Renal cortex interstitium (tissue), 11 donors: Measurements from ENCODE around the gene ITGB1. TPM values are rescaled to one million over a fixed set of nuclear protein-coding genes. Genes with fewer than 3 reads are reported as not detected.
"Not testable (repeated sequence)": the region's sequence is repeated elsewhere in the genome, so short reads cannot be mapped to it uniquely, and the experiment has no call there.

ENCODE experiments used
- DNase-seq, 11 donors: peaks; one replicate each; pipeline ENCODE4 v3.0.0-alpha.2; 2013; ENCODE audit warnings: low read depth in 9 of 11, low spot score in 4 of 11; ENCODE audit errors: extremely low read depth in 1 of 11
- polyA plus RNA-seq, 3 donors: library from polyadenylated mRNA; unstranded; fragments of 120-200 nt; gene quantifications; one replicate each; pipeline ENCODE4 v1.2.1, GENCODE V29; 2013; ENCODE audit not compliant: insufficient read length in 3 of 3

Gene ITGB1
- polyA plus RNA-seq, 3 donors, result 505 to 637 (median 574) TPM

DNA sequence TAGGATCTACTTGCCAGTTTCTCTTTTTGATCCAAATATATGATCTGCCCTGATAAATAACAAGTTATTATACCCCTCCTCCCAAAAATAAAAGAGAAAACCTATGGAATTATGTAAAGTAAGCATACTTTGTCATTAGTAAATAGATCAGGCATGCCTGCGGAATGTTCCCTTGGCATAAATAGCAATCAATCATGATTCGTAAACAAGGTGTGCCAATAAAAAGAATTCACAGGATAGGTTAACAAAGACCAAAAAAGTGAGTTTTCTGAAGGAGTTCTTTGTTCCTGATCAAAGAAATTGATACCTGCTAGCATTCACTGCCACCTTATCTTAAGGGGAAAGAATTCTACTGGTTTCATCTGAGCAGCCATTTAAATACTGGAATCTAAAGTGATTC lies 11.9 kb downstream of the ITGB1 start:
- DNase-seq, result no peak

- DNase-seq, result no peak
These were observed 14.0 kb downstream of the ITGB1 start for GRCh38 chr10:32943854-32944661.

GRCh38 chr10:32943395-32943794 lies 14.6 kb downstream of the ITGB1 start:
- no peak for DNase-seq

DNA sequence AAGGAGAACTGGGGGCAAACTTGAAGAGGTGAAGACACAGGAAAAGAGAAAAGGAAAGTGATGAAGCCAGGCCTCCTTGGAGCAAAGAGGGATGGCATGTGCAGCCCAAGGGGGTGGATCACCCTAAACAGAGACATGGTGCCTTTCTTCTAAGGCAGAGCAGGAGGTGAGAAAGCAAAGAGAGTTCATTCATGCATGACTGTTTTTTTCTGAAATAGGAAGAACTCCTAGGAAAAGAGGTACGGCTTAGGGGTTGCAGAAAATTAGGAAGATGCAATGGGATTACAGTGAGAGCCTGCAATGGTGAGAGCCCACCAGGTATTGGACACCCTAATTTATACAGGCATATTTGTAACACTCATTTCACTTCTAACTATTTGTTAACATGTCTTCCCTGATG lies 15.9 kb downstream of the ITGB1 start:
- no peak for DNase-seq

DNA sequence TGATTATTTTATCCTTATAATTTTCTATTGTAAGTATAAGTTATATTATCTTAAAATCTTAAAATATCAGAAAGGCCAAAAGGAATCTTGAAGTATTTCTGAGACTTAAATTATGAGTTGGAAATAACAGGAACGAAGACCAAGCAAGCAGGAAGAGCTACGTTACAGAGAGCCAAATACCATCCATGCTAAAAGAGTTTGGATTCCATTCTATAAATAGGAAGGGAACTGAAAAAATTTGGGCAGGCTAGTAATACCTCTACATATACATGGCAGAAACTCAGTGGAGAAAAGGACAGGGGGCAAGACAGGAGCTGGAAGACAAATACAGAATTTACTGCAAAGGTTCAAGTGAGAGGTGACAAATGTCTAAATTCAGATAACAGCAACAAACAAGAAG lies 16.7 kb downstream of the ITGB1 start:
- no peak for DNase-seq

GRCh38 chr10:32940321-32941301 lies 17.4 kb downstream of the ITGB1 start:
- DNase-seq, result no peak

- no peak for DNase-seq
These were observed 18.5 kb downstream of the ITGB1 start for GRCh38 chr10:32939296-32940111.

GRCh38 chr10:32938554-32939061 lies 19.4 kb downstream of the ITGB1 start:
- no peak for DNase-seq

DNA sequence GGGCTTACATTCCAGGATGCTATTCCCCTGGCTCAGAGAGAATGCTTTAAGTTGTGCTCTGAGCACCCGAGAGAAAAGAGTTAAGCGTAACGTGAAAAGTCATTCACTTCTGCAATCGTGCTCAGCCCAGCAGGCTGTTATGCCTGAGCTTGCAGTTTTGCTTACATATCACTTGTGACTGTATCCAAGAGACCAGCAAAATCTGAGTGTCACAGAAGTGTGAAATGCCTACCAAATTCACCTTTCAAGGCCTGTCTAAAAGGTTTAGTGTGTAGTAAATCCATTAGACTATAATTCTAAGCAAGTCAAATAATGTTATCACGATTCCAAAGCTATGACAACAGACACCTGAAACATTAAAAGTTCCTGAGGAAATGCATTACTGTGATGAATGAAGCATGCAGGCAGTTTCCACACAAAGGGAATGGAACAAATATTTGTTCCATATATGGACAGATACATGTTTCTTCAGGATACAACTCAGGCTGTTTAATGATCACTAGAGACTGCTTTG lies 20.1 kb downstream of the ITGB1 start:
- no peak for DNase-seq

GRCh38 chr10:32932225-32932729 lies 25.8 kb downstream of the ITGB1 start:
- no peak for DNase-seq

DNA sequence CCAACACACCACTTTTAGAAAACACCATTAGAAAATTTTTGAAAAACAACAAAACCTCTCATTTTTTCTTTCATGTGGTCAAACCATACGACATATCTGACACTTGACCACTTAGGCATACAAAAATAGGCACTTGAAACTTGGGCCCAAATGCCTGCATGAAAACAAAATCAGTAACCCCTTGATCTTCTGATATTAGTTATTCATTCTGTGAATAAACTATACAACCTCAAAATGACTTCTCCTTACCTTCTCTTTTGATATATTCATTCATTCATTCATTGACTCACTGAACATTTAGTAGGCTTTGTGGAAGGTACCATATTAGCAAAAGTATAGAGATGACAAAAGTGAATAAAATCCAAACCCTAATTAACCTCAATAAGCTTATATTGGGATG lies 26.4 kb downstream of the ITGB1 start:
- no peak for DNase-seq

DNA sequence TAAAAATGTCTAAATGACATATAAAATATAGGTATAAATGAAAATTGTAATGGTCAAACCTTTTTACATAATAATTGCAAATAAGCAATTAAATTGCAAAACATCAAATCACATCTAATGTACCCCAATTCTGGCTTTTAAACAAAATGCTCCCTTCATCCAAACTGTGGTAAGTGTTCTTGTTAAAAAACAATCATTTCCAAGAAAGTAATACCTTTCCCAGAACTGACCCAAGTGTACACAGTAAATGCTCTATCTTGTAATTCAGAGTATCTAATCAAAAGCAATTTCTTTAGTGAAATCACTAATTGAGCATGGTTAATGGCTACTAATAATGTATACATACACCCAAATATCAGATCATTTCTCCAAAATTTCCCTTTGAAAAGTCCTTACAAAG lies 28.0 kb downstream of the ITGB1 start:
- no peak for DNase-seq

DNA sequence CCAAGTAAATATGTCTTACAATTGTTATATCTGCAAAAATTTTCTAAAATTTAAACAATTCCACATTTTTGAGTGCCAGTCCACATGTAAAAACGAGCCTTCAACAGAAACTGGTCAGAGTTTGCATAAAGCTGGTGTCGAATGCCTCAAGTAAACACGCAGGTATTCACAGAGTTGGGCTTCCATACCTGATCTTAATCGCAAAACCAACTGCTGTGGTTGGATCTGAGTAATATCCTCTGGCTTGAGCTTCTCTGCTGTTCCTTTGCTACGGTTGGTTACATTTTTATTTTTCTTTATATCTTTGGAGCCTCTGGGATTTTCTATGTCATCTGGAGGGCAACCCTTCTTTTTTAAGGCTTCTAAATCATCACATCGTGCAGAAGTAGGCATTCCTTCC lies 28.4 kb downstream of the ITGB1 start:
- DNase-seq, result no peak

- DNase-seq, result no peak
These were observed 30.3 kb downstream of the ITGB1 start for GRCh38 chr10:32927750-32928149.

- DNase-seq, result no peak
These were observed 34.2 kb downstream of the ITGB1 start for GRCh38 chr10:32923849-32924248.

DNA sequence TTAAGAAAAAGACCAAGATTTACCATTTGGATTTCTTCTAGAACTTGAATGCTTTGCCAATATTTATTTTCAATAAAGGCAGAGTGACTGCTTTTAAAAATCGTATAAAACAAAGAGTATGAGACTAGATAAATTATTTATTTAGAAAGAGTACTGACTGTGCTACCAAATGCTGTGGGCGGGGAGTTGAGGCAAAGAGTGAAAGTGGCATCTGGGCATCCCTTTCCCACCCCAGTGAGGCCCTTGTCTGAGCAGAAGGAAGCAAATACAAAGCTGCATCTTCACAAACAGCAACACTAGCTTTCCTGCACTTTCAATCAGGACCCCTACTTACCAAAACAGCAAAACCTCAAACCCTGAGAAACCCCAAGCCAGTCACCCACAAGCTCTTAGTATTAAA lies 34.9 kb downstream of the ITGB1 start:
- DNase-seq, result no peak

- DNase-seq, result no peak
These were observed 35.9 kb downstream of the ITGB1 start for GRCh38 chr10:32922170-32922569.

DNA sequence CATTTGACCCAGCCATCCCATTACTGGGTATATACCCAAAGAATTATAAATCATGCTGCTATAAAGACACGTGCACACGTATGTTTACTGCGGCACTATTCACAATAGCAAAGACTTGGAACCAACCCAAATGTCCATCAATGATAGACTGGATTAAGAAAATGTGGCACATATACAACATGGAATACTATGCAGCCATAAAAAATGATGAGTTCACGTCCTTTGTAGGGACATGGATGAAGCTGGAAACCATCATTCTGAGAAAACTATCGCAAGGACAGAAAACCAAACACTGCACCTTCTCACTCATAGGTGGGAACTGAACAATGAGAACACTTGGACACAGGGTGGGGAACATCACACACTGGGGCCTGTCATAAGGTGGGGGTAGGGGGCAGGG lies 40.2 kb downstream of the ITGB1 start:
- DNase-seq, result not testable (repeated sequence)
